Coronary artery (tissue), 2 donors: ENCODE data around the gene GRIA2.

ENCODE experiments used
- DNase-seq: peaks from one replicate; pipeline ENCODE4 v3.0.0-alpha.2; 2017; ENCODE audit warnings: low spot score
- H3K27ac ChIP-seq, 2 donors: fragments of 200-600 bp; sonication (generic); one replicate each; pipeline ENCODE4 v1.5.1; 2016 to 2019
- H3K4me3 ChIP-seq: fragments of 200-600 bp; sonication (generic); 2 replicates; pipeline ENCODE4 v1.5.1; 2016; ENCODE audit warnings: mild to moderate bottlenecking, moderate library complexity
- TF ChIP-seq, protein P1 (sequence below): fragments of 200-600 bp; sonication (generic); IDR thresholded peaks from one replicate; pipeline ENCODE4 v1.5.1; 2019; ENCODE audit warnings: antibody characterized with exemption

Gene GRIA2

DNA sequence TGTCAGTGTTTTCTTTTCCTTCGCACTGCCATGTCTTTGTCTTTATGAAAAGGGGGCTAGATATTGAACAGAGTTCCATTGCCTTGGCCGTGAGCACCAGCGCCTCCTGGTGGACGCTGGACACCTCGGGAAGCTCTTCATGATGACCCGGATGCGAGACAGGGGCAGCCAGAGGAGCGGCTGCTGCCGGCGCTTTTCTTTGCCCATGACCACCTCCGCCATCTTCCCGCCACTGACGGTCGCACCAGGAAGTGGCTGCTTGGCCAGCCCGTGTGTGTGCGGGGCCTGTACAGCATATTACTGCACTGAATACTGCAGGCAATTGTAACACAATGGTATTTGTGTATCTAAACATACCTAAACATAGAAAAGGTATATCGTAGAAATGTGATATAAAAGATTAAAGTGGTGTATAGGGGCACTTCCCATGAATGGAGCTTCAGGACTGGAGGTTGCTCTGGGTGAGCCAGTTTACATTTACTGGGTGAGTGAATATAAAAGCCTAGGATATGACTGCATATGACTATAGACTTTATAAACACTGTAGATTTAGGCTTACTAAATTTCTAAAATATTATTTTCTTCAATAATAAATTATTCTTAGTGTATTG is 15.8 kb upstream of the GRIA2 start:
- TF ChIP-seq, protein P1, sequence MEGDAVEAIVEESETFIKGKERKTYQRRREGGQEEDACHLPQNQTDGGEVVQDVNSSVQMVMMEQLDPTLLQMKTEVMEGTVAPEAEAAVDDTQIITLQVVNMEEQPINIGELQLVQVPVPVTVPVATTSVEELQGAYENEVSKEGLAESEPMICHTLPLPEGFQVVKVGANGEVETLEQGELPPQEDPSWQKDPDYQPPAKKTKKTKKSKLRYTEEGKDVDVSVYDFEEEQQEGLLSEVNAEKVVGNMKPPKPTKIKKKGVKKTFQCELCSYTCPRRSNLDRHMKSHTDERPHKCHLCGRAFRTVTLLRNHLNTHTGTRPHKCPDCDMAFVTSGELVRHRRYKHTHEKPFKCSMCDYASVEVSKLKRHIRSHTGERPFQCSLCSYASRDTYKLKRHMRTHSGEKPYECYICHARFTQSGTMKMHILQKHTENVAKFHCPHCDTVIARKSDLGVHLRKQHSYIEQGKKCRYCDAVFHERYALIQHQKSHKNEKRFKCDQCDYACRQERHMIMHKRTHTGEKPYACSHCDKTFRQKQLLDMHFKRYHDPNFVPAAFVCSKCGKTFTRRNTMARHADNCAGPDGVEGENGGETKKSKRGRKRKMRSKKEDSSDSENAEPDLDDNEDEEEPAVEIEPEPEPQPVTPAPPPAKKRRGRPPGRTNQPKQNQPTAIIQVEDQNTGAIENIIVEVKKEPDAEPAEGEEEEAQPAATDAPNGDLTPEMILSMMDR = no peak
- DNase-seq = no peak
- H3K4me3 ChIP-seq = no peak overlapping the region
- H3K27ac ChIP-seq = no peak overlapping the region

DNA sequence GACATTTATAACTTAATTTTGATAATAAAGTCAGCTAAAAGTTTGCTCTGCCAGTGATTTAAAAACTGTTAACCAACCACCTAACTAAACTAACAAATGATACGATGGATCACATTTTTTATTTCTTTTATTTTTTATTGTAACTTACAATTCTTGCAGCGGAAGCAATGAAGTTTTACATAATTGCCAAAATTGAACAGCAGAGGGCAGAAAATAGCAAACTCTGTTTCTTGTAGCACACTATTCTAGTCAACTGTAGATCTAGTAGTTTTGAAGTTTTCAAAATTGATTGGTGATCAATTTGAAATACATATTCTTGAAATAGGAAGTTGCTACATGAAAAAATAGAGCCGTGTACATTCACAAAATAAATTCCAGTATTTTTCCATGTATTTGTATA is 2.8 kb upstream of the GRIA2 start:
- TF ChIP-seq, protein P1 = no peak
- Histone ChIP-seq H3K4me3 (no peak overlapping the region), H3K27ac (no peak overlapping the region)
- DNase-seq = no peak

- DNase-seq = no peak
- TF ChIP-seq, protein P1 = no peak
- Histone ChIP-seq H3K27ac (no peak overlapping the region), H3K4me3 (peak overlapping the region; percentile 79)
Observed at GRCh38 chr4:157219711-157220370, 687 bp upstream of the GRIA2 start.

DNA sequence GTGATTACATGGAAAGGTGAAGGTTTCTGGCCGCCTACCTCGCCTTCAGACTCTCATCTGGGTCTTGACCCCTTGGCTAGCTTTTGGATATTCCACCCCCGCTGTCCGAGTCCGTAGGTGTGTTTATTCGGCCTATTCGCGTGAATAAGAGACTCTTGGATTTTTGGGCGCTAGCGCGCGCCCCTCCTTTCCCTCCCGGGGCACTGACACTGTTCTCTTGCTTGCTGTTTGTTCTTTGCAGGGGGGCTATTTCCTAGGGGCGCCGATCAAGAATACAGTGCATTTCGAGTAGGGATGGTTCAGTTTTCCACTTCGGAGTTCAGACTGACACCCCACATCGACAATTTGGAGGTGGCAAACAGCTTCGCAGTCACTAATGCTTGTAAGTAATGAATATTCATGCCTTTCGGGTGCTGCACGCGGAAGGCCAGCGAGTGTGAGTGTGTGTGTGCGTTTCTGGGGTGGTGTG is 932 bp downstream of the GRIA2 start:
- TF ChIP-seq, protein P1 = no peak
- Histone ChIP-seq H3K4me3 (peak overlapping the region; percentile 79), H3K27ac (peak overlapping the region in 1 of 2 donors; percentile 82)
- no peak for DNase-seq

GRCh38 chr4:157221895-157222770 is 1.6 kb downstream of the GRIA2 start:
- DNase-seq = no peak
- TF ChIP-seq, protein P1 = no peak
- Histone ChIP-seq H3K27ac (peak overlapping the region; percentile 51 to 82), H3K4me3 (peak overlapping the region; percentile 79)

DNA sequence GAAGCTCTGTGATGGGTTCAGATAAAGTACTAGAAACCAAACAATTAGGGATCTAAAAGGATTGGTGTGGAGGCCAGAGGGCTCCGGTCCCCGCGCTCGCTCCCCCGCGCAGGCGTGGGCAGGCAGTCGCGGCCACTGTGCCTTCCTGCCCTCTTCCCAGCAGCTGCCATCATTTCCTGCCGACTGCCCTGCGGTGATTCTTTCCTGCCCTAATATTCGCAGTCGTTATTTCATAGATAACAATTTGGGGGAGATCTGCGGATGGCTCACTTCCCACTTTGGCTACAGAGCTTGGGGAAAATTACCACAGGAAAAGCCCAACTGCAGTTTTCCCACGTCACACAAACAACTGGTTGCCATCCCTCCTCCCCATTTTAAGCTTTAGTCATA is 2.2 kb downstream of the GRIA2 start:
- TF ChIP-seq, protein P1 = no peak
- DNase-seq = no peak
- Histone ChIP-seq H3K4me3 (peak overlapping the region; percentile 79), H3K27ac (peak overlapping the region; percentile 51 to 82)
